GM19438 (cell line): ENCODE measurements around the gene ACAP3.

Source experiments
- ATAC-seq: cut with Tn5 transposase; IDR thresholded peaks from one replicate; pipeline ENCODE4 v1.9.1; 2021; ENCODE audit warnings: low read depth; ENCODE audit not compliant: unreplicated experiment

ACAP3 gene

GRCh38 chr1:1272341-1273208 is 35.2 kb downstream of the ACAP3 start:
- no peak for ATAC-seq

GRCh38 chr1:1270813-1271212 is 36.9 kb downstream of the ACAP3 start:
- ATAC-seq = no peak

GRCh38 chr1:1268284-1268682 is 39.4 kb downstream of the ACAP3 start:
- no peak for ATAC-seq

GRCh38 chr1:1267488-1268283 is 40.0 kb downstream of the ACAP3 start:
- no peak for ATAC-seq

DNA sequence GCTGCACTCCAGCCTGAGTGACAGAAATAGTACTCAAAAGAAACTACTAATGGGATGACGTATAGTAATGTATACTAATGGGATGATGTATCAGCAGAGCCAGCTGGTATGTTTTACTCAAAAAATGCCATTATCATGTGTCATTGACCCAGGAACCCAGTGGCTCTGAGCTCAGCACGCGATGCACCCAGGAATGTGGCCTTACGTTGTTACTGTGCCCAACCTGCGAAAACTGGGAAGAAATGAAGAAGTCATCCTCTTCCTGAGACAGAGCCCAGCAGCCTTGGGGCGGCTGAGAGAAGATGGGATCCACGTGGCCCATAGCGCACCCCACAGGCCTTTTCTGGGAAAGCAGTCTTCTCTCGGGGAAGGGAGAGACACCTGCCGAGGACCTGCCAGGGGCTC is 42.9 kb downstream of the ACAP3 start:
- no peak for ATAC-seq

- ATAC-seq = no peak
These were observed 43.7 kb downstream of the ACAP3 start for GRCh38 chr1:1264026-1264425.

DNA sequence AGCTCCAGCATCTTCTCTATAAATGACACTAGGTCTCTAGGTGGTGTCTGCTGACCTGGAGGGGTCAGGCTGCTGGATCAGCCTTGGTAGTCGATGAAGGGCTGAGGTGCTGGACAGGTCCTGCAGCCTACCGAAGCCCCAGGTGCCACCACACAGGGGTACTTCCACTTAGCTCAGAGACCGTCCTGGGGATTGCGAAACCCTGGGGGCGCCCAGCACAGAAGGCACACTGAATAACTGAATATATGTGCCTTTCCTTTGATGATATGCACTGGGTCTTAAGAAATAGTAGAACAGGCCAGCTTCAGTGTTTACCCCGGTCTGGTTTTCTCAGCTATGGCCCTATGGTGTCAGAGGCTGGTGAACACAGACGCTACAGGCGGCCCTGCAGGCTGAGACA is 45.0 kb downstream of the ACAP3 start:
- ATAC-seq = no peak

GRCh38 chr1:1262071-1262470 is 45.7 kb downstream of the ACAP3 start:
- ATAC-seq = no peak

DNA sequence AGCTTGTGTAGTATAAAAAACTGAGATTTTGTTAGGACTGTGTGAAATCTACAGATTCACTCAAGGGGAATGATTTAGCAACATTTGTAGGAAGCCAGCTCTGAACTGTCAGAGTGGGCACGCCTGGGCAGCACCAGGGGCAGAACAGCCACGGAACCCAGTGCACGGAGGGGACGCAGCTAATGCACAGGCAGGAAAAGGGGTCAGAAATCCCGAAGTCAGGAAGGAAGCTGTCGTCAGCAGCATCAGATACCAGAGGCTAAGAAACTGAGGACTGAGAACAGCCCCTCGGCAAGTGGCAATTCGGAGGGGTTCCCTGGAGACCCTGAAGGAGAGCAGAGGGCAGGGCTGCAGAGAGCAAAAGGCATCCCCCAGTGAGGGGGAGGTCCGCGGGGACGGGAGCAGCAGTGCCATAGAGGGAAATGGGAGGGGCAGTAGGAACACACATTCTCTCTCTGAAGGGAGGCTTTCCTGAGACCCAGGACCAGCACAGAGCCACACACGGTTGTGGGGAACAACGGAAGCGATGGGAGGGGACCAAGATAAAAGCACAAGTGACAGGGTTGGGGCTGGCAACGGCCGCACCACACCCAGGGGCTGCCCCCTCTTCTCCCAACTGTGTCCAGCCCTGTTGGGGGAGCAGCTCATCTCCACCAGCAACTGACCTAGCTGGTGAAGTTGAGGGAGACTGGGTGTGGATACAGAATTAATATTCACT is 46.7 kb downstream of the ACAP3 start:
- ATAC-seq = no peak

DNA sequence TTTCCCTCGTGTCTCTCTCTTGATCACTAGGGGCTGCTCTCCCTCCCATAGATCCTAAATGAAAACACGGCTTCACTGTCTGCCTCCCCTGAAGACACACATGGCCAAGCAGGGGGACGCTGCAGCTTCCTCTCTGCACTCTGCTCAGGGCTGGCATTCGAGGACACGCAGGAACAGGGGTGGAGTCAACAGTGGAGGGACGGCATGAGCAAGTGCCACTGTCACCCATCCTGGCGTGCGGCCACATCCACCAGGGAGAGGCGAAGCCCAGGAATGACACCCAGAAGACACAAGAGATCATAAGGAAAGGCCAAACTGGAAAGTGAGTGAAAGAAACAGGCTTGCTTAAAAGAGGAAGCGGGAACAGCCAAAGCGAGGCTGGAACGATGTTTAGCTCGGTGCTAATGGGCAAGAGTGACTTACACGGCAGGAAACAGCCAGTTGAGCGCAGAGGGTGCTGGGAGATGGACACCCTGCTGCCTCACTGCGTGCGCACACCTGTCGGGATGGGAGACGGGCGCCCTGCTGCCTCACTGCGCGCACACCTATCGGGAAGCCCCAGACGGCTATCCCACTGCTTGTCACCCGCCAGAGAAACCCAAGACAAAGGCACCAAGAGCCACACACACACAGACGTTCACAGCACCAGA is 47.7 kb downstream of the ACAP3 start:
- ATAC-seq = no peak

DNA sequence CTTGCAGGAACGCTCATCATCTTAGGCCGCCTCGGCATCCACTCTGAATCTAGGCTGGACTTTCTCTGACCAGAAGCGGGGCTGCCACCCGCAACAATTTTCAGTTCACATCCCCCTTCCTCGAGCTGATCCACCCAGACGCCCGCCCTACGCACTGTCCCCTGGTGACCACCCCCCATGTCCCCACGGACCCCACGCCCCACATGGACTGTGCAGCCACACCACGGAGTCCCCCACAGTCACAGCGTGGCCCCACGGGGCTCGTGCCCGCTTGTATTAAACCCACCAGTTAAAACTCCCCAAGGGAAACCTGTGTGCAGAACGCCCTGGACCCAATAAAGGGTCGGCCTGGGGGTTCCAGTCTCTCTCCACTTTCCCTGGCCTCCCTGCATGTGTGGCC is 48.2 kb downstream of the ACAP3 start:
- no peak for ATAC-seq

DNA sequence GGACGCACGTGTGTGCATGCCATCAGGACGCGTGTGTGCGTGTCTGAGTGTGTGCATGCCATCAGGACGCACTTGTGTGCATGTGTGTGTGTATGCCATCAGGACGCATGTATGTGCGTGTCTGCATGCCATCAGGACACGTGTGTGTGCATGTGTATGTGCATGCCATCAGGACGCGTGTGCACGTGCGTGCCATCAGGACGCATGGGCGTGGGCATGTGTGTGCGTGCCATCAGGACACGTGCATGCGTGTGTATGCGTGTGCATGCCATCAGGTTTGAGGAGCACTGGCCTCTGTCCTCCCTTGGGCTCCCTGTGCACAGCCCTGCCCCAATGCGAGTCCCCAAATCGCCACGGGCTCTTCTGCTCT is 48.6 kb downstream of the ACAP3 start:
- ATAC-seq = no peak

DNA sequence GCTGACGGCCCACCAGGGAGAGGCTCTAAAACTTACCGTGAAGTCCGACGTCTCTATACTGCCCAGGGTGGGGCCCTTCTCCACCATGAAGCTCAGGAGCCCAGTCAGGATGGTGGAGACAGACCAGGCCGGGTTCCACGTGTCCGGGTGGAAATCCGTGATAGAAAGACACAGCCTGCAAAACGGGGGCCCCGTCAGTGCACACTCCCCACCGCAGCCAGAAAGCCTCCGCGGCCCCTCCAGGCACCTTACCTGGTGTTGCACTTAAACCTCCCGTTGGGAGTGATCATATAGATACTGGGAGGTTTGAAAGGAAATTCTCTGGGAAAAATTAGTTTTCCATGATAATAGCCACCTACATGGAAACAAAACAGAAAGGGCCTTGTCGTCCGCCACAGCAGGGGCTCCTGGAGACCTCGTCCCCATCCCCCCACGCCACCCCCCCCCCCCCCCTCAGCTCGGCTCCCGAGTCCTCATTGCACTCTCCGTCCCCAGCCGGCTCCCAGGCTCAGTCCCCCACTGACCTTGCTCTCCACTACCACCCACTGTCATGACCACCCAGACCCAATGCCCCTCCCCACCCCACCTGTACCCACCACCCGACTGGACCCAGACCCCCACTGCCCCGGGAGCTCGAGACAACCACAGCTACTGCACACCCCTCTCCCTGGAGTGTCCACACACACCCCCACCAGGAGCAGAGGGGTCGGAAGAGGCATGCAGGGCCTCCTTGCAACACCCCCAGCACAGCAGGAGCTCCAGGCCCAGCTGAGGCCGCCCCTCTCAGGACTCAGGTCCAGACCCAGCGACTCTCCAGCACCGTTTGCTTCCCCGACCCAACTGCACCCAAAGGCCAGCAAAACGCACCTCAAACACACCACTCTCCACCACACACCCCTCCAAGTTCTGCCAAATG is 50.5 kb downstream of the ACAP3 start:
- no peak for ATAC-seq

DNA sequence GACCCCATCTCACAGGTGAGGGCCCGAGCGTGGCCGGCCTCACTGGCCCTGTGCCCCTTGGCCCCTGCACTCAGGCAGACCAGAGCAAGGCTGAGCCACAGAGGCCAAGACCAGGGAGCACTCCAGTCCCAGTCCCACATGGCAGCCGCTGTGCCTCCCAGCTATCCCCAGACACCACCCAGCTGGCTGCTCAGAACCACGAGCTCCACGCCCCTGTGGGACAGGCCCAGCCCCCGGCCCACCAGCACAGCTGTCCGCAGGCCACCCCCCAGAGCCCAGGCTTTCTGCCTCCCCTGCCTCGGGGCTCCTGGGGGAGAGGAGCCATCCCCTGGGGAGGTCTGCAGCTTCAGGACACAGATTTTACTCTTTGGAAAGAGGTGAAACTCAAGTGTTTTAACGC is 52.1 kb downstream of the ACAP3 start:
- ATAC-seq = no peak

DNA sequence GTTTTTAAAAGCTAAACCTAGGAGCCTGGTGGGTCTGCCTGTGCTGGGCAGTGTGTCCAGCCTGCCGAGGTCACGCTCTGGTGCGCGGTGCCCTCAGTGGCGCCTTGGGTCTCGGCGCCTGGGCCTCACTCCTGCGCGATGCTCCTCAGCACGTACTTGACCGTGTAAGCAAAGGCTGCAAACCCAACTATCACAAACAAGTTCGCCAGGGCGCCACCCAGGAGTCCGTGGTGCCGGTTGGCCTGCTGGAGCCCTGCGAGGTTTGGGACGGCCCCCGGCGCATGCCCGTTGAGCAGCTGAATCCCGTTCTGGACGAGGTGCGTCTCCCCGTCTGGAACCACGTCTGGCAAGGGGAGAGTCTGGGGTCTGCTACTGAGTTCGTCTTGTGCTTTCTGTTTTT is 52.7 kb downstream of the ACAP3 start:
- no peak for ATAC-seq

- ATAC-seq = no peak
These were observed 53.1 kb downstream of the ACAP3 start for GRCh38 chr1:1254667-1254998.

GRCh38 chr1:1253972-1254666 is 53.6 kb downstream of the ACAP3 start:
- ATAC-seq = no peak

DNA sequence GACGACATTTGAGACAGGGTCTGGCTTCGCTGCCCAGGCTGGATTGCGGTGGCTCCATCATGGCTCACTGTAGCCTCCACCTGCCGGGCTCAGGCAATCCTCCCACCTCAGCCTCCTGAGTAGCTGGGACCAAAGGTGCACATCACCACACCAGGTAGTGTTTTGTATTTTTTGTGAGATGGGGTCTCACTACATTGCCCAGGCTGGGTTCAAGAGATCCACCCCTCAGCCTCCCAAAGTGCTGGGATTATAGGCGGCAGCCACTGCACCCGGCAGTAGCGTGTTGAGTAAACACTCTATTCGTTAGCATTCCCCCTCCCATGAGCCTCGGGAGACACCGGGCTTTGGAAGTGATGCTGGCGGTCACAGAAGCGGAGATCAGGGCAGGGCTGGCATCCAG is 54.4 kb downstream of the ACAP3 start:
- no peak for ATAC-seq

- no peak for ATAC-seq
These were observed 56.9 kb downstream of the ACAP3 start for GRCh38 chr1:1250786-1251284.
